HCT116 (cell line): Measurements from ENCODE around the gene LRRC61. TPM values are rescaled to one million over a fixed set of nuclear protein-coding genes. Genes with fewer than 3 reads are reported as not detected.

ENCODE experiments used
- ATAC-seq: fragments of 200-7000 bp; cut with Tn5 transposase; 2 replicates; pipeline ENCODE4 v1.9.1; 2020; ENCODE audit warnings: mild to moderate bottlenecking, moderate library complexity
- BruUV-seq: library from RNA; stranded (reverse); fragments of 400-500 nt; replicated peaks from 2 replicates; lab custom pipeline; 2021; lab: Mats Ljungman, UMichigan
- CTCF ChIA-PET: fragments of 300-600 bp; sonication (Branson Sonifier 250); formaldehyde crosslinking; loops from one replicate; lab custom pipeline; 2021; ENCODE audit warnings: antibody characterized with exemption; lab: Charles Lee
- POLR2A ChIA-PET: fragments of 300-600, 350-600 bp; sonication (Branson Sonifier 250); formaldehyde crosslinking; loops from one replicate; lab custom pipeline; 2021; ENCODE audit warnings: antibody characterized with exemption; lab: Charles Lee
- RAD21 ChIA-PET, 2 experiments: fragments of 300-600 bp; sonication (Branson Sonifier 250); formaldehyde crosslinking; loops; one replicate each; lab custom pipeline; 2023; ENCODE audit warnings: low total read pairs in 2 of 2; ENCODE audit not compliant: uncharacterized antibody in 2 of 2, unreplicated experiment in 2 of 2, low non-redundant PET in 1 of 2; lab: Charles Lee
- DNase-seq: peaks from one replicate; pipeline ENCODE4 v3.0.0-alpha.2; 2010; ENCODE audit warnings: low read depth, low spot score
- H2AFZ ChIP-seq: fragments of 200-600 bp; shearing (Covaris generic), sonication (generic); 2 replicates; pipeline ENCODE4 v1.6.1; 2017; ENCODE audit warnings: low read depth, mixed run types, mixed read lengths, antibody characterized with exemption, low read length; ENCODE audit not compliant: poor library complexity, severe bottlenecking
- H3K27ac ChIP-seq: 2 replicates; pipeline ENCODE4 v1.5.1; 2012; ENCODE audit warnings: low read depth, low read length
- H3K27me3 ChIP-seq: fragments of 200-600 bp; sonication (generic); 2 replicates; pipeline ENCODE4 v1.6.1; 2016; ENCODE audit warnings: mixed run types, low read length, mixed read lengths; ENCODE audit not compliant: insufficient read depth
- H3K36me3 ChIP-seq, 2 experiments: fragments of 200-500 bp in 1 of 2; fragments of 200-600 bp in 1 of 2; sonication (Bioruptor generic) in 1 of 2; sonication (generic) in 1 of 2; 2 replicates each; pipeline versions ENCODE4 v1.5.1 to v1.6.1; 2014 to 2016; ENCODE audit warnings: low read length in 2 of 2, inconsistent platforms in 1 of 2, mixed read lengths in 1 of 2, mixed run types in 1 of 2; ENCODE audit not compliant: insufficient read depth in 2 of 2, control insufficient read depth in 1 of 2
- H3K4me1 ChIP-seq, 2 experiments: fragments of 200-600 bp in 1 of 2; sonication (generic) in 1 of 2; 2 replicates each; pipeline versions ENCODE4 v1.5.1 to v1.6.1; 2012 to 2017; ENCODE audit warnings: low read length in 2 of 2, inconsistent platforms in 1 of 2, mild to moderate bottlenecking in 1 of 2, mixed read lengths in 1 of 2, mixed run types in 1 of 2, moderate library complexity in 1 of 2; ENCODE audit not compliant: insufficient read depth in 2 of 2, control insufficient read depth in 1 of 2
- H3K4me2 ChIP-seq: fragments of 200-600 bp; sonication (generic); 2 replicates; pipeline ENCODE4 v1.6.1; 2017; ENCODE audit warnings: mixed run types, low read length, mixed read lengths
- H3K4me3 ChIP-seq, 2 experiments: fragments of 200-600 bp in 1 of 2; sonication (generic) in 1 of 2; replicated peaks in 1 of 2; 2 replicates each; pipeline ENCODE4 v1.5.1; 2011 to 2016; ENCODE audit warnings: low read length in 2 of 2, control low read depth in 1 of 2, low read depth in 1 of 2, mild to moderate bottlenecking in 1 of 2, mixed read lengths in 1 of 2, mixed run types in 1 of 2
- H3K79me2 ChIP-seq: fragments of 200-600 bp; sonication (generic); 2 replicates; pipeline ENCODE4 v1.6.1; 2017; ENCODE audit warnings: mild to moderate bottlenecking, mixed run types, low read length, moderate library complexity, mixed read lengths; ENCODE audit not compliant: insufficient read depth
- H3K9ac ChIP-seq: fragments of 200-600 bp; sonication (generic); 2 replicates; pipeline ENCODE4 v1.6.1; 2016; ENCODE audit warnings: low read length, mixed read lengths
- H3K9me2 ChIP-seq: fragments of 200-600 bp; sonication (generic), shearing (Covaris generic); 2 replicates; pipeline ENCODE4 v1.6.1; 2017; ENCODE audit warnings: mixed run types, mild to moderate bottlenecking, moderate library complexity; ENCODE audit not compliant: insufficient read depth
- H3K9me3 ChIP-seq, 2 experiments: fragments of 200-500 bp in 1 of 2; fragments of 200-600 bp in 1 of 2; sonication (Bioruptor generic) in 1 of 2; sonication (generic) in 1 of 2; 2 replicates each; pipeline ENCODE4 v1.6.1; 2014 to 2017; ENCODE audit warnings: low read length in 2 of 2, mixed read lengths in 2 of 2, inconsistent platforms in 1 of 2, low read depth in 1 of 2, mild to moderate bottlenecking in 1 of 2, mixed run types in 1 of 2, moderate library complexity in 1 of 2; ENCODE audit not compliant: control insufficient read depth in 1 of 2, insufficient read depth in 1 of 2
- H4K20me1 ChIP-seq: fragments of 200-600 bp; sonication (generic), shearing (Covaris generic); 2 replicates; pipeline ENCODE4 v1.6.1; 2017; ENCODE audit warnings: mixed run types, mild to moderate bottlenecking, moderate library complexity; ENCODE audit not compliant: insufficient read depth
- ATF3 ChIP-seq: IDR thresholded peaks from 2 replicates; pipeline ENCODE4 v1.6.1; 2012
- CEBPB ChIP-seq: IDR thresholded peaks from 2 replicates; pipeline ENCODE4 v1.6.1; 2012; ENCODE audit warnings: low read depth
- EGR1 ChIP-seq: IDR thresholded peaks from 2 replicates; pipeline ENCODE4 v1.6.1; 2012; ENCODE audit warnings: low read depth
- ELF1 ChIP-seq: IDR thresholded peaks from 2 replicates; pipeline ENCODE4 v1.6.1; 2012; ENCODE audit warnings: low read depth, borderline replicate concordance
- EZH2 ChIP-seq: fragments of 200-600 bp; sonication (generic); IDR thresholded peaks from 2 replicates; pipeline ENCODE4 v1.6.1; 2017; ENCODE audit warnings: antibody characterized with exemption, mixed run types
- EZH2phosphoT487 ChIP-seq: fragments of 200-600 bp; IDR thresholded peaks from 2 replicates; pipeline ENCODE4 v1.6.1; 2018; ENCODE audit warnings: antibody characterized with exemption, borderline replicate concordance
- MAX ChIP-seq: IDR thresholded peaks from 2 replicates; pipeline ENCODE4 v1.6.1; 2012
- POLR2AphosphoS5 ChIP-seq: IDR thresholded peaks from 2 replicates; pipeline ENCODE4 v1.6.1; 2011; ENCODE audit warnings: mild to moderate bottlenecking, low read depth, low read length, moderate library complexity
- RAD21 ChIP-seq: IDR thresholded peaks from 2 replicates; pipeline ENCODE4 v1.6.1; 2012; ENCODE audit warnings: low read depth, mild to moderate bottlenecking
- REST ChIP-seq: IDR thresholded peaks from 2 replicates; pipeline ENCODE4 v1.6.1; 2012; ENCODE audit warnings: low read depth
- SIN3A ChIP-seq: IDR thresholded peaks from 2 replicates; pipeline ENCODE4 v1.6.1; 2012; ENCODE audit warnings: low read depth
- SP1 ChIP-seq: IDR thresholded peaks from 2 replicates; pipeline ENCODE4 v1.6.1; 2012; ENCODE audit warnings: low read depth
- TCF7L2 ChIP-seq: IDR thresholded peaks from 2 replicates; pipeline ENCODE4 v1.7.0; 2011; ENCODE audit warnings: borderline replicate concordance, inconsistent platforms; ENCODE audit not compliant: insufficient read depth, insufficient read length; ENCODE audit errors: extremely low read depth
- YY1 ChIP-seq: IDR thresholded peaks from 2 replicates; pipeline ENCODE4 v1.6.1; 2011; ENCODE audit warnings: low read length, low read depth, moderate library complexity, mild to moderate bottlenecking; ENCODE audit not compliant: insufficient replicate concordance; ENCODE audit errors: extremely low read depth
- ZFX ChIP-seq: fragments of 450-650 bp; IDR thresholded peaks from 2 replicates; pipeline ENCODE4 v1.6.1; 2017
- ZNF274 ChIP-seq: fragments of 200-500 bp; sonication (Bioruptor generic); IDR thresholded peaks from 2 replicates; pipeline ENCODE4 v1.6.1; 2014; ENCODE audit warnings: mild to moderate bottlenecking, low read depth, low read length, inconsistent platforms
- intact Hi-C: fragments of 100-400 bp; cut with micrococcal nuclease; formaldehyde crosslinking; loops from 2 replicates; pipeline ENCODE4 v1.10.0; 2022
- total RNA-seq: library from RNA; stranded (reverse); gene quantifications from one replicate; pipeline ENCODE4 v1.2.1, GENCODE V29; 2021; ENCODE audit not compliant: unreplicated experiment

The LRRC61 gene
- total RNA-seq, 1 experiment from 2014 or later, result 12.0 TPM

- ATAC-seq, result no peak
These were observed 46.8 kb downstream of the LRRC61 start for GRCh38 chr7:150369748-150370501.

More at GRCh38 chr7:150369748-150370501, 46.8 kb downstream of the LRRC61 start:
- Histone ChIP-seq H3K4me1 (peaks cover 13 to 24% of the 10 kb centered on the region in 2 experiments), H3K4me3 (peak overlapping the region; percentile 76), H3K9ac (peak overlapping the region; percentile 89), H3K4me2 (peak overlapping the region; percentile 89), H2AFZ (no peak overlapping the region), H3K9me2 (no peaks in the 10 kb centered on the region), H3K79me2 (peaks cover 44% of the 10 kb centered on the region), H3K27ac (peak overlapping the region; percentile 98), H3K9me3 (no peaks in the 10 kb centered on the region), H3K27me3 (no peaks in the 10 kb centered on the region), H3K36me3 (peaks cover 11 to 16% of the 10 kb centered on the region in 2 experiments; a peak in 3 of 4 replicates), H4K20me1 (no peaks in the 10 kb centered on the region)
- TF ChIP-seq SP1 (no peak), ZNF274 (no peak), YY1 (no peak), EZH2phosphoT487 (no peak), EGR1 (no peak), CEBPB (no peak), ZFX (no peak), MAX (no peak), POLR2AphosphoS5 (no peak), EZH2 (no peak), SIN3A (no peak), REST (no peak), TCF7L2 (no peak), ELF1 (no peak), ATF3 (no peak), RAD21 (no peak)
- DNase-seq, result no peak
- ChIA-PET POLR2A (interaction anchor here (2.6 kb wide), 1 partner anchor 8 kb away, joined by 15 read pairs; no protein-coding TSS in a partner anchor), CTCF (no interaction called here), RAD21 (no interaction called here)
- BruUV-seq, result TSS peak; percentile 40
- intact Hi-C loops, result loop anchor here (5.0 to 10.0 kb wide), 2 partner anchors 32 to 65 kb away; no protein-coding TSS in a partner anchor
